K562 (cell line): ENCODE data around the gene SOCS3. TPM values are rescaled to one million over a fixed set of nuclear protein-coding genes. Genes with fewer than 3 reads are reported as not detected.

Source experiments
- ARID2 ChIP-seq: fragments of 450-650 bp; IDR thresholded peaks from 2 replicates; pipeline ENCODE4 v1.6.1; 2017; ENCODE audit warnings: antibody characterized with exemption, mild to moderate bottlenecking
- HLTF ChIP-seq: fragments of 450-650 bp; IDR thresholded peaks from 2 replicates; pipeline ENCODE4 v1.6.1; 2016
- JUND ChIP-seq, 2 experiments: IDR thresholded peaks; 2 replicates in 1 of 2; 3 replicates in 1 of 2; pipeline ENCODE4 v1.6.1; 2011; ENCODE audit warnings: borderline replicate concordance in 2 of 2, low read depth in 2 of 2, low read length in 2 of 2, improper control_type of control experiment in 1 of 2, missing biosample characterization in 1 of 2, missing genetic modification characterization in 1 of 2, missing genetic modification reagents in 1 of 2
- MCM7 ChIP-seq, 2 experiments: fragments of 450-650 bp; IDR thresholded peaks; 2 replicates each; pipeline ENCODE4 v1.6.1; 2016 to 2018
- MTA2 ChIP-seq: fragments of 450-650 bp; IDR thresholded peaks from 2 replicates; pipeline ENCODE4 v1.6.1; 2016; ENCODE audit warnings: low read depth
- NCOR1 ChIP-seq: fragments of 450-650 bp; IDR thresholded peaks from 2 replicates; pipeline ENCODE4 v1.6.1; 2016; ENCODE audit warnings: mild to moderate bottlenecking, moderate library complexity
- SMAD2 ChIP-seq: fragments of 150-350 bp; IDR thresholded peaks from 2 replicates; pipeline ENCODE4 v1.6.1; 2014; ENCODE audit warnings: low read depth, mild to moderate bottlenecking, low read length
- TEAD4 ChIP-seq, 2 experiments: sonication (generic) in 1 of 2; formaldehyde crosslinking in 1 of 2; IDR thresholded peaks; 2 replicates each; pipeline versions ENCODE4 v1.6.1 to v1.8.0; 2012 to 2022; ENCODE audit warnings: borderline replicate concordance in 1 of 2, inconsistent platforms in 1 of 2, low read length in 1 of 2, mild to moderate bottlenecking in 1 of 2, missing genetic modification reagents in 1 of 2
- XRCC3 ChIP-seq: fragments of 450-650 bp; IDR thresholded peaks from 2 replicates; pipeline ENCODE4 v1.6.1; 2017; ENCODE audit warnings: mild to moderate bottlenecking, moderate library complexity
- ZNF586 ChIP-seq: fragments of 450-650 bp; formaldehyde crosslinking; conservative IDR thresholded peaks from 2 replicates; pipeline ENCODE4 v1.4.0; 2020; ENCODE audit warnings: mild to moderate bottlenecking, moderate library complexity
- ZNF699 ChIP-seq: fragments of 250-450 bp; sonication (Bioruptor Pico); IDR thresholded peaks from 2 replicates; pipeline ENCODE4 v1.8.0; 2021; ENCODE audit warnings: mild to moderate bottlenecking, moderate library complexity; ENCODE audit not compliant: insufficient replicate concordance
- polyA plus RNA-seq, 8 experiments: library from polyadenylated mRNA; depleted of rRNA in 4 of 8; stranded (reverse) in 5 of 8; unstranded in 3 of 8; fragments of >200 nt; fragmentation: Nextera tagmentation in 2 of 8; fragmentation: Illumina TruSeq in 1 of 8; extraction: Ambion mirVana in 2 of 8; extraction: Trizol in 1 of 8; gene quantifications; 2 replicates each; pipeline versions ENCODE4 v1.2.1 to v1.2.3, GENCODE V29; 2011 to 2014; ENCODE audit warnings: inconsistent platforms in 1 of 8, missing spikeins in 1 of 8
- total RNA-seq, 7 experiments: library from RNA; depleted of rRNA in 6 of 7; stranded (reverse); fragments of >200 nt in 6 of 7; fragmentation: Illumina TruSeq in 2 of 7; extraction: Trizol in 2 of 7; gene quantifications; 2 replicates each; pipeline versions ENCODE4 v1.2.1 to v1.2.3, GENCODE V29; 2011 to 2021; ENCODE audit warnings: low replicate concordance in 1 of 7
- TF ChIP-seq, protein P1 (sequence below): fragments of 450-650 bp; IDR thresholded peaks from 2 replicates; pipeline ENCODE4 v1.6.1; 2018; ENCODE audit not compliant: partially characterized antibody
- TF ChIP-seq, protein P2 (sequence below): fragments of 450-650 bp; IDR thresholded peaks from 2 replicates; pipeline ENCODE4 v1.6.1; 2016; ENCODE audit warnings: antibody characterized with exemption
- TF ChIP-seq, protein P3 (sequence below): fragments of 450-650 bp; IDR thresholded peaks from 2 replicates; pipeline ENCODE4 v1.6.1; 2018; ENCODE audit warnings: mild to moderate bottlenecking, low read depth; ENCODE audit not compliant: partially characterized antibody

SOCS3 gene
- total and polyA plus RNA-seq, 9 of the 15 experiments (the other 6 are each of a cell fraction or from before 2014, with no cell fraction given) = 0.56 to 38.9 (median 13.7) TPM

DNA sequence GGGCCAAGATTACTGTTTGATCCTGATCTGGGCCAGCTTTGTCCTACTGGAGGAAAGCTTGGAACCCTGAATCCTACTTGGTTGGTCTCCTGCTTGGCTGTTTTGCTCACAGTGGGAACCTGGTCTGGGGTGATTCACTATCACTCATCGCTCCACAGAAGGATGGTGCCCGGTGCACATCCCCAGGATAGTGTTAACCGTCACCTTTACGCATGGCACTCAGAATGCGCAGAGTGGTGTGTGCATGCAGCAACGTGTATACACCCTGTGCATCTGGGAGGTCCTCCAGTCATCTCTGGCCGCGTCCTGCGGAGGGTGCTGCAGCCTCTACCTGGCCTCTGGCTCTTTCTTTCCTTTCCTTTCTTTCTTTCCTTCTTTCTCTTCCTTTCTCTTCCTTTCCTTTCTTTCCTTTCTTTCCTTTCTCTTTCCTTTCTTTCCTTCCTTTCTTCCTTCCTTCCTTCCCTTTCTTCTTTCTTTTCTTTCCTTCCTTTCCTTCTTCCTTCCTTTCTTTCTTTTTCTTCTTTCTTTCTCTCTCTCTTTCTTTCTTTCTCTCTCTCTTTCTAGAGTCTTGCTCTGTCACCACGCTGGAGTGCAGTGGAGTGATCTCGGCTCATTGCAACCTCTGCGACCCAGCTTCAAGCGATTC, 13.1 kb downstream of the SOCS3 start (continued):
- TF ChIP-seq, protein P1, sequence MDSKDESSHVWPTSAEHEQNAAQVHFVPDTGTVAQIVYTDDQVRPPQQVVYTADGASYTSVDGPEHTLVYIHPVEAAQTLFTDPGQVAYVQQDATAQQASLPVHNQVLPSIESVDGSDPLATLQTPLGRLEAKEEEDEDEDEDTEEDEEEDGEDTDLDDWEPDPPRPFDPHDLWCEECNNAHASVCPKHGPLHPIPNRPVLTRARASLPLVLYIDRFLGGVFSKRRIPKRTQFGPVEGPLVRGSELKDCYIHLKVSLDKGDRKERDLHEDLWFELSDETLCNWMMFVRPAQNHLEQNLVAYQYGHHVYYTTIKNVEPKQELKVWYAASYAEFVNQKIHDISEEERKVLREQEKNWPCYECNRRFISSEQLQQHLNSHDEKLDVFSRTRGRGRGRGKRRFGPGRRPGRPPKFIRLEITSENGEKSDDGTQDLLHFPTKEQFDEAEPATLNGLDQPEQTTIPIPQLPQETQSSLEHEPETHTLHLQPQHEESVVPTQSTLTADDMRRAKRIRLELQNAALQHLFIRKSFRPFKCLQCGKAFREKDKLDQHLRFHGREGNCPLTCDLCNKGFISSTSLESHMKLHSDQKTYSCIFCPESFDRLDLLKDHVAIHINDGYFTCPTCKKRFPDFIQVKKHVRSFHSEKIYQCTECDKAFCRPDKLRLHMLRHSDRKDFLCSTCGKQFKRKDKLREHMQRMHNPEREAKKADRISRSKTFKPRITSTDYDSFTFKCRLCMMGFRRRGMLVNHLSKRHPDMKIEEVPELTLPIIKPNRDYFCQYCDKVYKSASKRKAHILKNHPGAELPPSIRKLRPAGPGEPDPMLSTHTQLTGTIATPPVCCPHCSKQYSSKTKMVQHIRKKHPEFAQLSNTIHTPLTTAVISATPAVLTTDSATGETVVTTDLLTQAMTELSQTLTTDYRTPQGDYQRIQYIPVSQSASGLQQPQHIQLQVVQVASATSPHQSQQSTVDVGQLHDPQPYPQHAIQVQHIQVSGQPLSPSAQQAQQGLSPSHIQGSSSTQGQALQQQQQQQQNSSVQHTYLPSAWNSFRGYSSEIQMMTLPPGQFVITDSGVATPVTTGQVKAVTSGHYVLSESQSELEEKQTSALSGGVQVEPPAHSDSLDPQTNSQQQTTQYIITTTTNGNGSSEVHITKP = no peak
- TF ChIP-seq ZNF699 (CRISPR knock-in tag) = no peak
- TF ChIP-seq NCOR1 = no peak
- peak; percentile 48; the same call in 1 of the 2 replicates for TF ChIP-seq MTA2
- 0 out of 2 replicates have a peak, but pooled peaks have one; percentile 41 for TF ChIP-seq HLTF
- 0 out of 2 replicates have a peak, but pooled peaks have one; percentile 52 for TF ChIP-seq ARID2
- TF ChIP-seq, protein P2, sequence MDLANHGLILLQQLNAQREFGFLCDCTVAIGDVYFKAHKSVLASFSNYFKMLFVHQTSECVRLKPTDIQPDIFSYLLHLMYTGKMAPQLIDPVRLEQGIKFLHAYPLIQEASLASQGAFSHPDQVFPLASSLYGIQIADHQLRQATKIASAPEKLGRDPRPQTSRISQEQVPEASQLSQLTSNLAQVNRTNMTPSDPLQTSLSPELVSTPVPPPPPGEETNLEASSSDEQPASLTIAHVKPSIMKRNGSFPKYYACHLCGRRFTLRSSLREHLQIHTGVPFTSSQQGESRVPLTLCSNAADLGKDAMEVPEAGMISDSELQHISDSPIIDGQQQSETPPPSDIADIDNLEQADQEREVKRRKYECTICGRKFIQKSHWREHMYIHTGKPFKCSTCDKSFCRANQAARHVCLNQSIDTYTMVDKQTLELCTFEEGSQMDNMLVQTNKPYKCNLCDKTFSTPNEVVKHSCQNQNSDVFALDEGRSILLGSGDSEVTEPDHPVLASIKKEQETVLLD = peak; percentile 67; the same call in 1 of the 2 replicates
- TF ChIP-seq JUND (IDR thresholded peaks at IDR 0.05; ENCODE audit: borderline replicate concordance, low read depth, low read length) = no peak
- no peak for TF ChIP-seq JUND (tag; IDR thresholded peaks at IDR 0.05; ENCODE audit: borderline replicate concordance, low read depth, low read length)
- TF ChIP-seq XRCC3 = no peak
- TF ChIP-seq, protein P3, sequence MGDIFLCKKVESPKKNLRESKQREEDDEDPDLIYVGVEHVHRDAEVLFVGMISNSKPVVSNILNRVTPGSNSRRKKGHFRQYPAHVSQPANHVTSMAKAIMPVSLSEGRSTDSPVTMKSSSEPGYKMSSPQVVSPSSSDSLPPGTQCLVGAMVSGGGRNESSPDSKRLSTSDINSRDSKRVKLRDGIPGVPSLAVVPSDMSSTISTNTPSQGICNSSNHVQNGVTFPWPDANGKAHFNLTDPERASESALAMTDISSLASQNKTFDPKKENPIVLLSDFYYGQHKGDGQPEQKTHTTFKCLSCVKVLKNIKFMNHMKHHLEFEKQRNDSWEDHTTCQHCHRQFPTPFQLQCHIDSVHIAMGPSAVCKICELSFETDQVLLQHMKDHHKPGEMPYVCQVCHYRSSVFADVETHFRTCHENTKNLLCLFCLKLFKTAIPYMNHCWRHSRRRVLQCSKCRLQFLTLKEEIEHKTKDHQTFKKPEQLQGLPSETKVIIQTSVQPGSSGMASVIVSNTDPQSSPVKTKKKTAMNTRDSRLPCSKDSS = peak; percentile 43
- no peak for TF ChIP-seq MCM7 (IDR thresholded peaks at IDR 0.05)
- no peak for TF ChIP-seq TEAD4 (IDR thresholded peaks at IDR 0.05; ENCODE audit: low read length)
- no peak for TF ChIP-seq TEAD4 (CRISPR knock-in tag; IDR thresholded peaks at IDR 0.05; ENCODE audit: borderline replicate concordance)
- TF ChIP-seq ZNF586 = no peak
- TF ChIP-seq SMAD2 = no peak
